Left lung (tissue), 10 donors: Measurements from ENCODE around the gene ODAD3. TPM values are rescaled to one million over a fixed set of nuclear protein-coding genes. Genes with fewer than 3 reads are reported as not detected.

Experiments used
- ATAC-seq: fragments of 200-7000 bp; cut with Tn5 transposase; one replicate; pipeline ENCODE4 v1.9.1; 2020; ENCODE audit warnings: moderate library complexity
- DNase-seq, 4 donors: peaks; one replicate each; pipeline ENCODE4 v3.0.0-alpha.2; 2013 to 2020
- H3K27ac ChIP-seq, 2 donors: fragments of 200-600 bp; sonication (generic) in 1 of 2; one replicate each; pipeline versions ENCODE4 v1.5.0 to v1.8.0; 2020 to 2021
- H3K27me3 ChIP-seq, 2 donors: fragments of 200-600 bp; sonication (generic) in 1 of 2; one replicate each; pipeline versions ENCODE4 v1.5.0 to v1.8.0; 2020 to 2021
- H3K36me3 ChIP-seq, 2 donors: fragments of 200-600 bp; sonication (generic) in 1 of 2; one replicate each; pipeline versions ENCODE4 v1.5.0 to v1.8.0; 2020 to 2021
- H3K4me1 ChIP-seq, 2 donors: fragments of 200-600 bp; one replicate each; pipeline ENCODE4 v1.8.0; 2021
- H3K4me3 ChIP-seq, 2 donors: fragments of 200-600 bp; sonication (generic) in 1 of 2; one replicate each; pipeline versions ENCODE4 v1.5.0 to v1.8.0; 2020 to 2021; ENCODE audit warnings: mild to moderate bottlenecking in 1 of 2
- H3K9me3 ChIP-seq, 2 donors: fragments of 200-600 bp; sonication (generic) in 1 of 2; one replicate each; pipeline versions ENCODE4 v1.5.0 to v1.8.0; 2020 to 2021
- CTCF ChIP-seq, 2 donors: fragments of 200-600 bp; sonication (generic) in 1 of 2; IDR thresholded peaks; one replicate each; pipeline versions ENCODE4 v1.5.0 to v1.8.0; 2021; ENCODE audit warnings: antibody characterized with exemption in 2 of 2
- intact Hi-C, 2 donors: fragments of 100-400 bp; cut with DNase I; formaldehyde crosslinking; loops; one replicate each; pipeline versions ENCODE4 v1.11.2 to v1.14.2; 2022
- polyA plus RNA-seq, 6 donors: library from polyadenylated mRNA; unstranded; fragments of 120-200 nt; gene quantifications; one replicate each; pipeline ENCODE4 v1.2.1, GENCODE V29; 2013; ENCODE audit not compliant: insufficient read length in 6 of 6
- total RNA-seq, 2 donors: library from RNA; stranded (reverse); fragmentation: NEBNext Ultra II Directional; extraction: Animal tissue kit (Norgen Biotek cat#: 25700); gene quantifications; one replicate each; pipeline ENCODE4 v1.2.1, GENCODE V29; 2021
- donor health status: DM: no; HTN: yes; CAD: no.
- donor health status: DM: no; HTN: no; CAD: no.

Gene ODAD3
- total and polyA plus RNA-seq, 8 donors, result 0.55 to 2.6 (median 1.9) TPM

GRCh38 chr19:11423791-11424181 lies 11.1 kb downstream of the ODAD3 start:
- ATAC-seq, result no peak
- no peaks in the 10 kb centered on the region for H3K36me3 ChIP-seq
- no peak for TF ChIP-seq CTCF (IDR thresholded peaks at IDR 0.05)
- H3K27me3 ChIP-seq, result peaks cover 4 to 55% of the 10 kb centered on the region in 2 donors
- no peak for DNase-seq
- H3K4me3 ChIP-seq, result no peak overlapping the region
- intact Hi-C loops, result no loop called here
- no peaks in the 10 kb centered on the region for H3K9me3 ChIP-seq
- H3K27ac ChIP-seq, result no peak overlapping the region
- H3K4me1 ChIP-seq, result peaks cover 17 to 41% of the 10 kb centered on the region in 2 donors

- no peak for ATAC-seq
- intact Hi-C loops, result no loop called here
- peaks cover 4 to 60% of the 10 kb centered on the region in 2 donors for H3K27me3 ChIP-seq
- peaks cover 17 to 45% of the 10 kb centered on the region in 2 donors for H3K4me1 ChIP-seq
- TF ChIP-seq CTCF (IDR thresholded peaks at IDR 0.05), result no peak
- DNase-seq, result no peak
- H3K4me3 ChIP-seq, result no peak overlapping the region
- H3K27ac ChIP-seq, result no peak overlapping the region
- no peaks in the 10 kb centered on the region for H3K9me3 ChIP-seq
- H3K36me3 ChIP-seq, result no peaks in the 10 kb centered on the region
Observed at GRCh38 chr19:11423164-11423790, 11.6 kb downstream of the ODAD3 start.

- Histone ChIP-seq H3K4me3 (peak overlapping the region; percentile 25 to 28), H3K27me3 (peaks cover 4 to 68% of the 10 kb centered on the region in 2 donors), H3K36me3 (no peaks in the 10 kb centered on the region), H3K27ac (peak overlapping the region; percentile 20 to 44), H3K4me1 (peaks cover 17 to 45% of the 10 kb centered on the region in 2 donors), H3K9me3 (no peaks in the 10 kb centered on the region)
- TF ChIP-seq CTCF (IDR thresholded peaks at IDR 0.05), result no peak
- DNase-seq, result peak in 3 of 4 donors; percentile 58 to 95 (median 92)
- ATAC-seq, result peak; percentile 83
- intact Hi-C loops, result no loop called here
Observed at GRCh38 chr19:11422163-11423065, 12.5 kb downstream of the ODAD3 start.

GRCh38 chr19:11421371-11422098 lies 13.4 kb downstream of the ODAD3 start:
- H3K4me1 ChIP-seq, result peaks cover 17 to 45% of the 10 kb centered on the region in 2 donors
- peak overlapping the region in 1 of 2 donors; percentile 20 for H3K27ac ChIP-seq
- intact Hi-C loops, result no loop called here
- H3K27me3 ChIP-seq, result peaks cover 4 to 77% of the 10 kb centered on the region in 2 donors
- peak in 2 of 4 donors; percentile 69 to 88 for DNase-seq
- H3K9me3 ChIP-seq, result no peaks in the 10 kb centered on the region
- TF ChIP-seq CTCF (IDR thresholded peaks at IDR 0.05), result no peak
- ATAC-seq, result peak; percentile 54
- peak overlapping the region; percentile 25 to 28 for H3K4me3 ChIP-seq
- no peaks in the 10 kb centered on the region for H3K36me3 ChIP-seq
